Measurements from ENCODE around the gene FCN3. TPM values are rescaled to one million over a fixed set of nuclear protein-coding genes. Genes with fewer than 3 reads are reported as not detected.

Gene FCN3
- 0.18 and 3.6 TPM in 2 replicates for total RNA-seq
- polyA plus RNA-seq: 0.81 and 2.9 TPM in 2 replicates

GRCh38 chr1:27374362-27375086 lies at the start of gene FCN3:
TSS of gene FCN3 (minus strand) at chr1:27374824. CDS start at chr1:27374818, 6 bp downstream.
- H3K4me3 ChIP-seq: no peak within 1 kb of the TSS
- DNase-seq (ENCODE audit: low read depth in 1 of 2, low spot score in 1 of 2): no peak
- H3K9me3 ChIP-seq (ENCODE audit: low read depth): no peaks in the 10 kb centered on the region
- TF ChIP-seq, protein P1, sequence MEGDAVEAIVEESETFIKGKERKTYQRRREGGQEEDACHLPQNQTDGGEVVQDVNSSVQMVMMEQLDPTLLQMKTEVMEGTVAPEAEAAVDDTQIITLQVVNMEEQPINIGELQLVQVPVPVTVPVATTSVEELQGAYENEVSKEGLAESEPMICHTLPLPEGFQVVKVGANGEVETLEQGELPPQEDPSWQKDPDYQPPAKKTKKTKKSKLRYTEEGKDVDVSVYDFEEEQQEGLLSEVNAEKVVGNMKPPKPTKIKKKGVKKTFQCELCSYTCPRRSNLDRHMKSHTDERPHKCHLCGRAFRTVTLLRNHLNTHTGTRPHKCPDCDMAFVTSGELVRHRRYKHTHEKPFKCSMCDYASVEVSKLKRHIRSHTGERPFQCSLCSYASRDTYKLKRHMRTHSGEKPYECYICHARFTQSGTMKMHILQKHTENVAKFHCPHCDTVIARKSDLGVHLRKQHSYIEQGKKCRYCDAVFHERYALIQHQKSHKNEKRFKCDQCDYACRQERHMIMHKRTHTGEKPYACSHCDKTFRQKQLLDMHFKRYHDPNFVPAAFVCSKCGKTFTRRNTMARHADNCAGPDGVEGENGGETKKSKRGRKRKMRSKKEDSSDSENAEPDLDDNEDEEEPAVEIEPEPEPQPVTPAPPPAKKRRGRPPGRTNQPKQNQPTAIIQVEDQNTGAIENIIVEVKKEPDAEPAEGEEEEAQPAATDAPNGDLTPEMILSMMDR (IDR thresholded peaks at IDR 0.05; ENCODE audit: low read depth, low read length): no peak
- H3K4me1 ChIP-seq (ENCODE audit: low read depth): no peaks in the 10 kb centered on the region
- H3K27me3 ChIP-seq: no peaks in the 10 kb centered on the region
- H3K27ac ChIP-seq: no peak within 1 kb of the TSS
- no peaks in the 10 kb centered on the region for H3K36me3 ChIP-seq

DNA sequence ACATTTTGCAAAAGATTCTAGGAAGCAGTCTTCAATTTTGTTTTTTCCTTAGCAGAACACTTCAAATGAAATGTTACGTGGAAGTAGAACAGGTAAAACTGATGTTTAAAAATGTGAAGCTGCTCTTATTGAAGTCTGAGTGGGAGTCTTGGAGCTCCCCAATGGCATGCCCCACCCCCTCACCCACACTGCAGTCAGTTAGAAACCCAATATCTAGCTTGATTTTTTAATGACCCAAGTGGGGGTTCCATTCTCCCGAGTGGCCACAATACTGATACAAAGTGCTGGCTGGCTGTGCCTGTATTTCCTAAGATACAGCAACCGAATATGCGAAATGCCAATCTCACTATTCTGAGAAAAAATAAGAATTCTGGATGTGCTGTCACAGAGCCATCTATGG lies 49.1 kb upstream of the FCN3 start:
- Histone ChIP-seq H3K4me1 (ENCODE audit: low read depth) (peaks cover 47% of the 10 kb centered on the region), H3K27ac (peak overlapping the region; percentile 32), H3K9me3 (ENCODE audit: low read depth) (no peaks in the 10 kb centered on the region), H3K4me3 (no peak overlapping the region), H3K36me3 (no peaks in the 10 kb centered on the region), H3K27me3 (no peaks in the 10 kb centered on the region)
- no peak for DNase-seq (ENCODE audit: low read depth in 1 of 2, low spot score in 1 of 2)
- TF ChIP-seq, protein P1 (IDR thresholded peaks at IDR 0.05; ENCODE audit: low read depth, low read length): no peak

- Histone ChIP-seq H3K9me3 (ENCODE audit: low read depth) (no peaks in the 10 kb centered on the region), H3K36me3 (peaks cover 25% of the 10 kb centered on the region), H3K27me3 (no peaks in the 10 kb centered on the region), H3K27ac (peak overlapping the region; percentile 97), H3K4me3 (no peak overlapping the region), H3K4me1 (ENCODE audit: low read depth) (peaks cover 31% of the 10 kb centered on the region)
- TF ChIP-seq, protein P1 (IDR thresholded peaks at IDR 0.05; ENCODE audit: low read depth, low read length): no peak
- peak; percentile 66 to 96 for DNase-seq (ENCODE audit: low read depth in 1 of 2, low spot score in 1 of 2)
Observed at GRCh38 chr1:27418326-27419185, 43.9 kb upstream of the FCN3 start.

GRCh38 chr1:27417713-27418112 lies 43.1 kb upstream of the FCN3 start:
- Histone ChIP-seq H3K4me3 (no peak overlapping the region), H3K9me3 (ENCODE audit: low read depth) (no peaks in the 10 kb centered on the region), H3K4me1 (ENCODE audit: low read depth) (peaks cover 29% of the 10 kb centered on the region), H3K27me3 (no peaks in the 10 kb centered on the region), H3K27ac (peak overlapping the region; percentile 97), H3K36me3 (peaks cover 34% of the 10 kb centered on the region)
- TF ChIP-seq, protein P1 (IDR thresholded peaks at IDR 0.05; ENCODE audit: low read depth, low read length): no peak
- no peak for DNase-seq (ENCODE audit: low read depth in 1 of 2, low spot score in 1 of 2)

- peaks cover 44% of the 10 kb centered on the region for H3K36me3 ChIP-seq
- no peak overlapping the region for H3K27ac ChIP-seq
- H3K4me3 ChIP-seq: no peak overlapping the region
- TF ChIP-seq, protein P1 (IDR thresholded peaks at IDR 0.05; ENCODE audit: low read depth, low read length): peak; percentile 76
- peaks cover 29% of the 10 kb centered on the region for H3K4me1 ChIP-seq (ENCODE audit: low read depth)
- H3K9me3 ChIP-seq (ENCODE audit: low read depth): no peaks in the 10 kb centered on the region
- H3K27me3 ChIP-seq: no peaks in the 10 kb centered on the region
- DNase-seq (ENCODE audit: low read depth in 1 of 2, low spot score in 1 of 2): peak; percentile 74 to 80
Observed at GRCh38 chr1:27416387-27417111, 41.9 kb upstream of the FCN3 start.

Data from cardiac muscle cell (in vitro differentiated cells and primary cell).